Adrenal gland (tissue), 5 donors: Measurements from ENCODE around the gene INO80E.

ENCODE experiments used
- POLR2A ChIP-seq, 2 donors: fragments of 450-650 bp; IDR thresholded peaks; one replicate each; pipeline ENCODE4 v1.6.1; 2017; ENCODE audit warnings: antibody characterized with exemption in 2 of 2, mild to moderate bottlenecking in 2 of 2, moderate library complexity in 1 of 2
- TF ChIP-seq, protein P1 (sequence below), 6 experiments: fragments of 450-650 bp in 4 of 6; fragments of 200-600 bp in 2 of 6; sonication (generic) in 1 of 6; IDR thresholded peaks; 1 replicate in 5 of 6; 2 replicates in 1 of 6; pipeline versions ENCODE4 v1.5.1 to v1.8.0; 2016 to 2021; ENCODE audit warnings: antibody characterized with exemption in 6 of 6, mild to moderate bottlenecking in 2 of 6, moderate library complexity in 1 of 6
- donor health status: DM: no; HTN: no; CAD: no.

DNA sequence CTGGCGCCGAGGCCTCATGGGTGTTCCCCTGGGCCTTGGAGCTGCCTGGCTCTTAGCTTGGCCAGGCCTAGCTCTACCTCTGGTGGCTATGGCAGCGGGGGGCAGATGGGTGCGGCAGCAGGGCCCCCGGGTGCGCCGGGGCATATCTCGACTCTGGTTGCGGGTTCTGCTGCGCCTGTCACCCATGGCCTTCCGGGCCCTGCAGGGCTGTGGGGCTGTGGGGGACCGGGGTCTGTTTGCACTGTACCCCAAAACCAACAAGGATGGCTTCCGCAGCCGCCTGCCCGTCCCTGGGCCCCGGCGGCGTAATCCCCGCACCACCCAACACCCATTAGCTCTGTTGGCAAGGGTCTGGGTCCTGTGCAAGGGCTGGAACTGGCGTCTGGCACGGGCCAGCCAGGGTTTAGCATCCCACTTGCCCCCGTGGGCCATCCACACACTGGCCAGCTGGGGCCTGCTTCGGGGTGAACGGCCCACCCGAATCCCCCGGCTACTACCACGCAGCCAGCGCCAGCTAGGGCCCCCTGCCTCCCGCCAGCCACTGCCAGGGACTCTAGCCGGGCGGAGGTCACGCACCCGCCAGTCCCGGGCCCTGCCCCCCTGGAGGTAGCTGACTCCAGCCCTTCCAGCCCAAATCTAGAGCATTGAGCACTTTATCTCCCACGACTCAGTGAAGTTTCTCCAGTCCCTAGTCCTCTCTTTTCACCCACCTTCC, 8.5 kb upstream of the INO80E start:
- TF ChIP-seq, protein P1, sequence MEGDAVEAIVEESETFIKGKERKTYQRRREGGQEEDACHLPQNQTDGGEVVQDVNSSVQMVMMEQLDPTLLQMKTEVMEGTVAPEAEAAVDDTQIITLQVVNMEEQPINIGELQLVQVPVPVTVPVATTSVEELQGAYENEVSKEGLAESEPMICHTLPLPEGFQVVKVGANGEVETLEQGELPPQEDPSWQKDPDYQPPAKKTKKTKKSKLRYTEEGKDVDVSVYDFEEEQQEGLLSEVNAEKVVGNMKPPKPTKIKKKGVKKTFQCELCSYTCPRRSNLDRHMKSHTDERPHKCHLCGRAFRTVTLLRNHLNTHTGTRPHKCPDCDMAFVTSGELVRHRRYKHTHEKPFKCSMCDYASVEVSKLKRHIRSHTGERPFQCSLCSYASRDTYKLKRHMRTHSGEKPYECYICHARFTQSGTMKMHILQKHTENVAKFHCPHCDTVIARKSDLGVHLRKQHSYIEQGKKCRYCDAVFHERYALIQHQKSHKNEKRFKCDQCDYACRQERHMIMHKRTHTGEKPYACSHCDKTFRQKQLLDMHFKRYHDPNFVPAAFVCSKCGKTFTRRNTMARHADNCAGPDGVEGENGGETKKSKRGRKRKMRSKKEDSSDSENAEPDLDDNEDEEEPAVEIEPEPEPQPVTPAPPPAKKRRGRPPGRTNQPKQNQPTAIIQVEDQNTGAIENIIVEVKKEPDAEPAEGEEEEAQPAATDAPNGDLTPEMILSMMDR (IDR thresholded peaks at IDR 0.05) = no peak
- no peak for TF ChIP-seq POLR2A (IDR thresholded peaks at IDR 0.05)
